Stimulated activated CD4-positive, alpha-beta T cell treated with anti-CD3 and anti-CD28 coated beads, Interleukin-12 subunit alpha, Interleukin-12 subunit beta, amount 100 ng/mL, for 4 hours (primary cell): Measurements from ENCODE around the gene COG8.

Experiments
- DNase-seq: peaks from one replicate; pipeline ENCODE4 v3.0.0-alpha.2; 2020

The COG8 gene

GRCh38 chr16:69344171-69344570 lies 4.8 kb upstream of the COG8 start:
- DNase-seq = no peak

- DNase-seq = no peak
Observed at GRCh38 chr16:69340095-69340644, 806 bp upstream of the COG8 start.

- DNase-seq = no peak
Observed at GRCh38 chr16:69338557-69339288, 641 bp downstream of the COG8 start.

- DNase-seq = no peak
Observed at GRCh38 chr16:69334696-69335095, 4.7 kb downstream of the COG8 start.

- peak; percentile 82 for DNase-seq
Observed at GRCh38 chr16:69330286-69331109, 8.9 kb downstream of the COG8 start, which contains the start of gene PDF. Gene PDF (minus strand): TSS chr16:69330588. CDS start chr16:69330570, 18 bp downstream.

GRCh38 chr16:69329369-69330285 lies 9.7 kb downstream of the COG8 start:
- DNase-seq = peak; percentile 43

GRCh38 chr16:69328854-69329316 lies 10.5 kb downstream of the COG8 start:
- DNase-seq = no peak

- no peak for DNase-seq
Observed at GRCh38 chr16:69327585-69328310, 11.6 kb downstream of the COG8 start.

- no peak for DNase-seq
Observed at GRCh38 chr16:69326172-69326873, 13.0 kb downstream of the COG8 start.

- no peak for DNase-seq
Observed at GRCh38 chr16:69325784-69326171, 13.6 kb downstream of the COG8 start.

GRCh38 chr16:69324585-69325253 lies 14.6 kb downstream of the COG8 start:
- no peak for DNase-seq

GRCh38 chr16:69324013-69324531 lies 15.3 kb downstream of the COG8 start:
- DNase-seq = no peak

- no peak for DNase-seq
Observed at GRCh38 chr16:69323415-69323814, 15.9 kb downstream of the COG8 start.

GRCh38 chr16:69322343-69322742 lies 17.0 kb downstream of the COG8 start:
- DNase-seq = no peak

- DNase-seq = no peak
Observed at GRCh38 chr16:69321080-69321479, 18.3 kb downstream of the COG8 start.

GRCh38 chr16:69320740-69321073 lies 18.7 kb downstream of the COG8 start:
- no peak for DNase-seq

GRCh38 chr16:69319826-69320739 lies 19.3 kb downstream of the COG8 start:
- DNase-seq = no peak

GRCh38 chr16:69319381-69319780 lies 20.0 kb downstream of the COG8 start:
- no peak for DNase-seq

GRCh38 chr16:69318911-69319289 lies 20.5 kb downstream of the COG8 start:
- DNase-seq = no peak
